Muscle of back (tissue), 11 donors: ENCODE results near the gene HLA-F. TPM values are rescaled to one million over a fixed set of nuclear protein-coding genes. Genes with fewer than 3 reads are reported as not detected.

ENCODE experiments used
- DNase-seq, 3 donors: peaks; one replicate each; pipeline versions ENCODE4 v3.0.0 to v3.0.0-alpha.2; 2013
- polyA plus RNA-seq, 10 donors: library from polyadenylated mRNA; unstranded; fragments of 120-200 nt; gene quantifications; one replicate each; pipeline ENCODE4 v1.2.1, GENCODE V29; 2013; ENCODE audit not compliant: insufficient read length in 10 of 10

The HLA-F gene
- polyA plus RNA-seq, 10 donors = 5.0 to 25.3 (median 6.8) TPM

GRCh38 chr6:29723666-29724588, 693 bp downstream of the HLA-F start:
- DNase-seq = peak in 2 of 3 donors; percentile 9 to 30

- no peak for DNase-seq
Measured at GRCh38 chr6:29724937-29725869, 2.0 kb downstream of the HLA-F start.

GRCh38 chr6:29726001-29726400, 2.8 kb downstream of the HLA-F start:
- DNase-seq = no peak

- no peak for DNase-seq
Measured at GRCh38 chr6:29726571-29727194, 3.4 kb downstream of the HLA-F start.

GRCh38 chr6:29727637-29728036, 4.4 kb downstream of the HLA-F start:
- no peak for DNase-seq

GRCh38 chr6:29728173-29728874, 5.1 kb downstream of the HLA-F start:
- no peak for DNase-seq

GRCh38 chr6:29728875-29729270, 5.6 kb downstream of the HLA-F start:
- no peak for DNase-seq

- no peak for DNase-seq
Measured at GRCh38 chr6:29729774-29730328, 6.6 kb downstream of the HLA-F start.

GRCh38 chr6:29730575-29731126, 7.4 kb downstream of the HLA-F start:
- DNase-seq = no peak

GRCh38 chr6:29731281-29731680, 8.0 kb downstream of the HLA-F start:
- no peak for DNase-seq

GRCh38 chr6:29733057-29733456, 9.8 kb downstream of the HLA-F start:
- DNase-seq = no peak

GRCh38 chr6:29734046-29735018, 11.1 kb downstream of the HLA-F start:
- no peak for DNase-seq

GRCh38 chr6:29736563-29736962, 13.3 kb downstream of the HLA-F start:
- no peak for DNase-seq

GRCh38 chr6:29737707-29738630, 14.7 kb downstream of the HLA-F start:
- DNase-seq = peak; percentile 18 to 54 (median 44)

- no peak for DNase-seq
Measured at GRCh38 chr6:29739136-29739881, 16.1 kb downstream of the HLA-F start.

- no peak for DNase-seq
Measured at GRCh38 chr6:29739882-29740261, 16.6 kb downstream of the HLA-F start.

GRCh38 chr6:29741592-29741991, 18.4 kb downstream of the HLA-F start:
- DNase-seq = no peak

GRCh38 chr6:29742127-29742526, 18.9 kb downstream of the HLA-F start:
- DNase-seq = no peak
